Inflammatory macrophage treated with lipopolysaccharide for 1 hour (primary cell): ENCODE measurements around the gene CBFA2T3.
A peak's percentile ranks its signal among the peaks of the same experiment; 100 is the strongest.

Source experiments
- DNase-seq, 2 donors: peaks; one replicate each; pipeline ENCODE4 v3.0.0-alpha.2; 2020 to 2022

CBFA2T3 gene

DNA sequence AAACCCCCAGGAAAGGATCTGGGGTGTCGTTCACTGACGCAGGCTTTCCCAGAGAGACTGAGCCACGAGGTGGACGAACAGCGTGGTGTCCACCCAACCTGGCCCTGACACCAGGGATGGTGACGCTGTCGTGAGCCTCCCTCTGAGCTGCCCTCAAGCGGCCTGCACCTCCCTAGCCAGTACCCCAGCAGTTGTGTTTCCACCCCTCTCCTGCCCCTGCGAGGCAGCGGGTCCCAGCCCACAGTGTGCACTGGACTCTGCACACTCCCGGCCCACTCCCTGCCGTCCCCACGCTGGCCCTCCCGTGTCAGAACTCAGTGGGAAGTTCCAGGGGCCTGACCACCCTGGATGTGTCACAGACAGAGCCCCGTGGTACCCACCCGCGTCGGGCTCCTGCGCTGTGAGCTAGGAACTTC, 39.8 kb downstream of the CBFA2T3 start:
- peak in 1 of 2 donors; percentile 38 for DNase-seq

DNA sequence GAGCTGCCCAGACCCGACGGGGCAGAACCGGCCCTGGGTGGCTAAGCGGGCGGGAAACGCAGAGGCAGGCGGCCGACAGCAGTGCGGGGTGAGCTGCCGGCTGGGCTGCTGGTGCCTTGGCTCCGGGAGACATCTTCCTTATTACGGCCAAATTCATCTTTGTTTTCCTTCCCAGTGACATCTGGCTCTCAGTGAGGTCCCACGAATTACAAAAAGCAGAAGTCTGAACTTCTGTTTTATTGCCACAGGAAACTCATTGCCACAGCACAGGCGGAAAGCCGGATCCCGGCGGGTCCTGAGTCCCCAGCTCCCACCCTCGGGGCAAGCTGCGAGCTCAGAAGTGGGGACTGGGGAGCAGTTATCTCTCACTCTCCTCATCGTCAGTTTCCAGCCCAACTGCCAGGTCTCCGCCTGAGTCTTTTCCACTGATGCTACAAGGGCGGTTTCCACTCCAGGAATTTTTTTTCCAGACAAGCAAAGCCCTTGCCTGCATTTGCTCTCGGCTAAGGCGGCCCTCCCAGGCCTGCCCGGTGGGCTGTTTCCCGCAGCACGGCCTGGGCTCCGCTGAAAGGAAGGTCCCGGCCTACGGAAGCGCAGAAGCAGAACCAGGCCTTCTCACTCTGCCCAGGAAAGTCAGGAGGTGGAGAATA, 40.3 kb downstream of the CBFA2T3 start:
- DNase-seq: peak; percentile 70 to 73

- no peak for DNase-seq
These were observed 40.9 kb downstream of the CBFA2T3 start for GRCh38 chr16:88936008-88936555.

DNA sequence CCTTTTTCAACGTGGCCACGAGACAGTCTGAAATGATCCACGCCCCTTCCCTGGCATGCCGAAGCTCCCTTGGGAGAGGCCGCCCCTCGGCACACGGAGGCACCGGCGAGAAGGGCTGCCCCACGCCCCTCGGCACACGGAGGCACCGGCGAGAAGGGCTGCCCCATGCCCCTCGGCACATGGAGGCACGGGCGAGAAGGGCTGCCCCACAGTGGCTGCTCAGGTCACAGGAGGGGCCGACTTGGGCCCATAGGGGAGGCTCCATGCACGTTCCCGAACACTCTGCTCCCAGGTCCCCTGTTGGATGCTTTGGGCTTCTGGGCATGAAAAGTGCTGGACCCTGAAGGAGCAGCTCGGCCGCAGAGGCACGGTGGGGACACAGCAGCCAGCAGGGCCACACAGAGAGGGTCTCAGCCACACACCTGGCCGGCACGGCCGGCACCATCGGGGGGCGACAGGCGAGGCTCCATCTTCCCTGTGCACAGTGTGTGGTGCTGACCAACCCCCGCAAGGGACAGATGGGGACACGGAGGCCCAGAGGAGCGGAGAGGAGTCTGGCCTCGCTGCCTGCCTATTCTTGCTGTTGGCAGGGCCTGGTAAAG, 42.8 kb downstream of the CBFA2T3 start:
- no peak for DNase-seq

GRCh38 chr16:88932929-88933328, 44.1 kb downstream of the CBFA2T3 start:
- no peak for DNase-seq

DNA sequence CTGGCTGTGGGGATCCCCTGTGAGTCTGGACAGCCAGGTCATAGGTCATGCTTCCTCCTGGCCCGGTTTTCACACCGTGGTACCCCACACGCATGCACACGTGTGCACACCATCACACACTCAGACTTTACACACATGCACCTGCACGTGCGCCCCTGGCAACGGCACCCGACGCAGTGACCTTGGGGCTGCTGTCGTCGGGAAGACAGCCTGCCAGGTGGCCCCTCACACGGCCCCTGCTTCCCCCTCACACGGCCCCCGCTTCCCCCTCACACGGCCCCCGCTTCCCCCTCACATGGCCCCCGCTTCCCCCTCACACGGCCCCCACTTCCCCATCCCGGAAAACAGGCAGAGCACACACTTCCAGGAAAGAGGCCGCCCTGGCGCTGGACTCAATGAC, 45.1 kb downstream of the CBFA2T3 start:
- DNase-seq: no peak

DNA sequence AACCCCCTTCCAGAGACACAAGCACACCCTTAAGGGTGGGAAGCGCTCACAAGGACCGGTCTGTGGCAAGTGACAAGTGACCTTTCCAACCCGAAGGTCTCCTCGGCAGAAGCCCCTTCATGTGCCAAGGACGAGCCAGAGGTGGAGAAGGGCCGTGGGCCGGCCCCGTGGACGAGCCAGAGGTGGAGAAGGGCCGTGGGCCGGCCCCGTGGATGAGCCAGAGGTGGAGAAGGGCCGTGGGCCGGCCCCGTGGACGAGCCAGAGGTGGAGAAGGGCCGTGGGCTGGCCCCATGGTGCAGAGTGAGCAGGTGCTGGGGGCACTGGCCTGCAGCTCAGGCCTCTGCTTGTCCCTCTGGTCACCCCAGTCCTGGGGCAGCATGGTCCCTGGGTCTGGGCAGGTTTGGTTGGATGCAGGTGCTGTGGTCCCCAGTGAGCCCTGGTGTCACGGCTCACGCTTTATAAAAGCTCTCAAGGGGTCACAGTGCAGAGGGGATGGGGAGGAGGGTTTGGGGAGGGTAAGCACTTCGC, 45.6 kb downstream of the CBFA2T3 start:
- no peak for DNase-seq

DNA sequence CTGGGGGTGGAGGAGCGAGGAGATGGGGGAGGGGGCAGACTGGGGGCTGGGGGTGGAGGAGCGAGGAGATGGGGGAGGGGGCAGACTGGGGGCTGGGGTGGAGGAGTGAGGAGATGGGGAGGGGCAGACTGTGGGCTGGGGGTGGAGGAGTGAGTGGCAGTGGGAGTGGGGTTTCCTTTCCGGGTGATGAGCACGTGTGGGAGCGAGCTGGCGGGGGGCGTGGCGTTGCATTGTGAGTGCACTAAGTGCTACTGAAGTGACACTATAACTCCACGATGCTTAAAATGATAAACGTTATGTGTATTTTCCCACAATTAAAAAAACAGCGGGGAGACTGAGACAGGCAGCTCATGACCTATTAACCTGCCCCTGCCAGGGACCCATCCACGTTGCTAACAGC, 46.3 kb downstream of the CBFA2T3 start:
- no peak for DNase-seq

- DNase-seq: no peak
These were observed 47.9 kb downstream of the CBFA2T3 start for GRCh38 chr16:88929091-88929445.

- DNase-seq: no peak
These were observed 48.5 kb downstream of the CBFA2T3 start for GRCh38 chr16:88928405-88929090.

- no peak for DNase-seq
These were observed 49.3 kb downstream of the CBFA2T3 start for GRCh38 chr16:88927661-88928060.

- no peak for DNase-seq
These were observed 50.0 kb downstream of the CBFA2T3 start for GRCh38 chr16:88927010-88927409.

GRCh38 chr16:88926374-88926990, 50.5 kb downstream of the CBFA2T3 start:
- no peak for DNase-seq

DNA sequence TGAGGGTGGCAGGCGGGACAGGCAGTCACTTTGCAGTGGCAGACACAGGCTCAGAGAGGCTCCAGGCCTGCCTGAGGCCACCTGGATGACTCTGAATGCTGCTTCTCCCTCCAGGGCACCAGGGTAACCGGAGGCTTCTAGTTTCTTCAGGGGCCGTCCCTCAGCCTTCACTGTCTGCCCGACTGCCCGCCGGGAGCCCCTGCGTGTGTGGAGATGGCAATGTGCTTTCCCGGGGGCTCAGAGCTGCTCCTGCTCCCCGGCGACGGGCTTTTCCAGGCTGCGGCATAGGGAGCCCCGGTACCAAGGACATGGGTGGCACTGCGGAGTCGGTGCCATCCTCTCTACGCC, 51.5 kb downstream of the CBFA2T3 start:
- DNase-seq: no peak

- DNase-seq: no peak
These were observed 52.0 kb downstream of the CBFA2T3 start for GRCh38 chr16:88924834-88925539.

DNA sequence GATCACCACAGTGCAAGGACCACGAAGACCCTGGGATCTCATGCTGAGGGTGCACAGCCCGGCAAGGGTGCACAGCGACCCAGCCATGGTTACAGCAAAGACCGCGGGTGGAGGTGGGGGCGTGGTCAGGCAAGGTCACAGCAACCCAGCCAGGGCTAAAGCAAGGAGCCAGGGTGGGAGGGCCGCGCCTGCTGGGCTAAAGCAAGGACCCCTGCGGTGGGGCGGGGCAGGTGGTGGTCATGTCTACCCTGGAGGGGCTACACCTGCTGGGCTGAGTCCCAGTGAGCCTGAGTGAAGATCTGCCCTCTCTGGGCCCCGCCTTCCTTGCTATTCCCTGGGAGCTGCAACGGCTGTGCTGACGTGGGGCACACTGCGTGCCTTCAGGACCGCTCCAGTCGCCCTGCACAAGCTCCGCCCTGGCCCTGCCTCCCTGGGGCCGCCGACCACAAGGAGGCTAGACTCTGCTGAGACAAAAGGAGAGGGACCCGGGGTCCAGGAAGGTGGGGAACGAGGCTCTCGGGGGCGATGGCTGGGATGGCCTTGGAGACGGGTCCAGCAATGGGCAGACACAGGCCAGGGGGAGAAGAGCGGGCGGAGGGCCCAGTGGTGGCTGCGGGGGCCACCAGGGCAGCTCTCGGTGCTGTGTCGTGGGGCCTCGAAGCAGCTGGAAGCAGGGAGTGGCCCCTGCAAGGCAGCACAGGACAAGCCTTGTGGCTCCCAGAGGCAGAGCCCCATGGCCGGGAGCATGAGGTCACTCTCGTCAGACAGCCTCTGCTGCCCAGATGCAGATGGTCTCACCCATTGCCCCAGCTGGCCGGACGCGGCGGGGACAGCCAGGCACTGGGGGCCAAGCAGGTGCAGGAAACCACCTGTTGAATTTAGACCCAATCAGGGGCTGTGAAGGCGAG, 52.8 kb downstream of the CBFA2T3 start:
- no peak for DNase-seq

- no peak for DNase-seq
These were observed 53.6 kb downstream of the CBFA2T3 start for GRCh38 chr16:88923450-88923849.

DNA sequence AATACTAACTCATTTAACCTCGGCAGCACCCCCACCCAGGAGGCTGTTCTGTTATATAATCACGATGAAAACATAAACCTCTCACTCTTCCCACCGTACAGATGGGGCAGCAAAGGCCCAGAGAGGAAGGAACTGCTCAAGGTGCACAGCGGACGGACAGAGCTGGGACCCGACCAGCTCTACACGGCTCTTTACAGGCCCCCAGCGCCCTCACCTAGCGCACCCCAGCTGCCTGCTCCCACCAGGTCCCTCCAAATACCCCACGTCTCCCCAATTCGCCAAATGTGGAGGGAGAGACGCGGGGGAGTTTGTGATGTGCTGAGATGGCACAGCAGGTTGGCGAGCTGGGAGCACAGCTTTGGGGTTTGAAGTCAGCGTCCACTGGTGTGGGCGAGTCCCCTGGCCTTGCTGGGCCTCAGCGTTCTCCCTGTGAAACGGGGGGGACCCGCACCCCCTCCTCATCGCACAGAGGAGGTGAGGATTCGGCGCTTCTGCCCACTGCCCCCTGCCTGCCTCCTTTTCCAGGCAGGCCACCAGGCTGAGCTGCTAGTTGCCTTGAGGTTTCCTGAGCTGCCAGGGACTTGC, 54.1 kb downstream of the CBFA2T3 start:
- no peak for DNase-seq

DNA sequence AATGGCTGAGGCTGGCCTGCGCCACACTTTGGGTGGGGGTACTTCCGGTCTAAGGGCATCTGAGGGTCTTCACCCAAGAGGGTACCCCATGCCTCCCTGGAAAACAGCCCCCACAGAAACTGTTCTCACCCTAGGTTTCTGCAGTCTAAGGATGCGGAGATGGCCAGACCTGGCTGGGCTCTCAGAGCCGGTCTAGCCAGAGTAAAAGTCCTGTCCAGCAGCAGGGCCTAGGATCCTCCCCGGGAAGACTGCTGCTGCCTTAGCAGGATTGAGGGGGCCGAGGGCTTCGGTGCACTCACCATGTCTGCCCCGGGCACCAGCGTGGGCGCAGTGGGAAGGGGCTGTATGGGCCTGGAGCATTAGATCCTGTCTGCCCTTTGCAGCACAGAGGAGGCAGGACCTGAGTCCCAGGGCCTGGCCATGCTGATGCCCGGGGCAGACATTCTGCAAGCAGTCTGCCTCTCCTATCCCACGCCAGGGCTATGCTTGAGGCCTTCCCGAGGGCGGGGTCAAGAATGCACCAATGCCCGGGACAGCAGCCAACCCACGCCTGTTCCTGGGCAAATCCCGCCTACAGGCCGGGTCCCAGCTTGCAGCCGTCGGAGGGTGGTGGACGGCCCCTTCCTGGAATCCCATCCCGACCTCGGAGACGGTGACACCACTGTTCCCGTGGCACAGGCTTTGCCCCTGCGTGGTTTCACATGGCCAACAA, 54.7 kb downstream of the CBFA2T3 start:
- peak; percentile 46 to 75 for DNase-seq

GRCh38 chr16:88921591-88921990, 55.4 kb downstream of the CBFA2T3 start:
- DNase-seq: no peak
